ENCODE results near the gene AXIN2. TPM values are rescaled to one million over a fixed set of nuclear protein-coding genes. Genes with fewer than 3 reads are reported as not detected.

AXIN2 gene
- total RNA-seq, 4 donors from 2014 or later, result 17.6 to 87.6 (median 23.8) TPM

DNA sequence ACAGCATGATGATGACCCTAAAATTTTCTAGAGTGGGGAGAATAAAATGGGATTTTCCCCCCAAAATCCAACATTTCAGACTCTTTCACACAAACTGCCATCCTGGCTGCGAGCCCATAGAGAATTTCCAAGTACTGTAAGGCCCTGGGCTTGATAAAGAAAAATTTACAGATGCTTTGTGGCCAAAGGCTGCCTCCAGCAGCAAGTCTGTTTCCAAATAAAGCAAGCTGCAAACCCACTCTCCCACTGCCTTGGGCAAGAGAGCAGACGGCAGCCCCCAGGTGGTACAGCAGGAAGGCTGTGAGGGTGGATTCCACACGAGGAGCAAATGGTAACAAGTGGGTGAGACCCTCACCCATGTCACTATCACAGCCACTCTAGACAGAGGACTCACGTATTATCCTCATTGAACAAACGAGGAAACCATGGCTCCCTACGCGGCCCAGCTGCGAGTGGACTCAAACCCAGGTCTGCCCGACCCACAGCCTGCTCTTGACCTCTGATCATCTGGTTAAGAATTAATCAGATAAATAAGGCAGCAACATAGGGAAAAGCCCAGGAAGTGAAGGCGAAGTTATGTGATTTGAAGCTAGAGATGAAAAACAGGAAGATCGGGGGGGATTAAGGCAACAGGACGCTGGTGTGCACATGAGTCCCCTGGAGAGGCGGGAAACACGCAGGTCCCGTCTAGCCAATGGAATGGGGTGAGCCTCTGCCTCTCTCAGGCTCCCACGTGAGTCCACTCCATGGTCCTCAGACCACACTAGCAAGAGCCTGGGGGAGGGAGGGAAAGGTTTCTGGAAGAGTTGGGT is 37.4 kb downstream of the AXIN2 start:
- H3K27me3 ChIP-seq, result no peaks in the 10 kb centered on the region
- H3K4me1 ChIP-seq, result no peaks in the 10 kb centered on the region
- H3K9me3 ChIP-seq, result no peaks in the 10 kb centered on the region
- intact Hi-C loops (cut with DNase I; ENCODE audit: low total_unique reads), result no loop called here
- H3K27ac ChIP-seq, result no peak overlapping the region
- no peak overlapping the region for H3K4me3 ChIP-seq
- TF ChIP-seq EP300 (IDR thresholded peaks at IDR 0.05; ENCODE audit: low read depth), result no peak
- no peak for TF ChIP-seq POLR2A (IDR thresholded peaks at IDR 0.05)
- TF ChIP-seq, protein P1, sequence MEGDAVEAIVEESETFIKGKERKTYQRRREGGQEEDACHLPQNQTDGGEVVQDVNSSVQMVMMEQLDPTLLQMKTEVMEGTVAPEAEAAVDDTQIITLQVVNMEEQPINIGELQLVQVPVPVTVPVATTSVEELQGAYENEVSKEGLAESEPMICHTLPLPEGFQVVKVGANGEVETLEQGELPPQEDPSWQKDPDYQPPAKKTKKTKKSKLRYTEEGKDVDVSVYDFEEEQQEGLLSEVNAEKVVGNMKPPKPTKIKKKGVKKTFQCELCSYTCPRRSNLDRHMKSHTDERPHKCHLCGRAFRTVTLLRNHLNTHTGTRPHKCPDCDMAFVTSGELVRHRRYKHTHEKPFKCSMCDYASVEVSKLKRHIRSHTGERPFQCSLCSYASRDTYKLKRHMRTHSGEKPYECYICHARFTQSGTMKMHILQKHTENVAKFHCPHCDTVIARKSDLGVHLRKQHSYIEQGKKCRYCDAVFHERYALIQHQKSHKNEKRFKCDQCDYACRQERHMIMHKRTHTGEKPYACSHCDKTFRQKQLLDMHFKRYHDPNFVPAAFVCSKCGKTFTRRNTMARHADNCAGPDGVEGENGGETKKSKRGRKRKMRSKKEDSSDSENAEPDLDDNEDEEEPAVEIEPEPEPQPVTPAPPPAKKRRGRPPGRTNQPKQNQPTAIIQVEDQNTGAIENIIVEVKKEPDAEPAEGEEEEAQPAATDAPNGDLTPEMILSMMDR (IDR thresholded peaks at IDR 0.05), result no peak
- TF ChIP-seq POLR2AphosphoS5 (IDR thresholded peaks at IDR 0.05), result no peak
- in situ Hi-C loops (cut with MboI; ENCODE audit: low pct_ligation_motif_present in 1 of 4, low pct_unique_long_range_greater_than_20kb in 1 of 4, low sequenced_read_pairs in 3 of 4), result no loop called here
- WGBS, 2 donors (ENCODE audit: low coverage in 1 of 2), result 25 to 84% methylated on average over 1 to 16 of the region's 16 CpGs
- no peaks in the 10 kb centered on the region for H3K36me3 ChIP-seq
- no peak for DNase-seq

DNA sequence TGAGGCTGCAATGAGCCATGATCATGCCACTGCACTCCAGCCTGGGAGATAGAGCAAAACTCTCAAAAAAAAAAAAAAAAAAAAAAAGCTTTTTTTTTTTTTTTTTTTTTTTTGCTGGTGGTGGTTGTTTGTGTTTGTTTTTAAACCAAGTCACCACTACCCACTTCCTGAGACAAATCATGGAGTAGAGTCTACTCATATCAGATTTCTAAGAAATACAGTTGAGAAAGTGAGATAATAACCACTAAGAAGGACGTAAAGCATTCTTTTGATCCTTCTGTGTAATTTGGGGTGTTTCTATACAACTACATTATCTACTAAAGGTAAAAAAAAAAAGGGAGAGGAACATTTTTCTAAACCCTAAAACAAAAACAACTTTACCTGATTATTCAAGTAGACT is 38.0 kb downstream of the AXIN2 start:
- no peaks in the 10 kb centered on the region for H3K36me3 ChIP-seq
- DNase-seq, result no peak
- TF ChIP-seq EP300 (IDR thresholded peaks at IDR 0.05; ENCODE audit: low read depth) (no peak), POLR2AphosphoS5 (IDR thresholded peaks at IDR 0.05) (no peak), POLR2A (IDR thresholded peaks at IDR 0.05) (no peak)
- TF ChIP-seq, protein P1 (IDR thresholded peaks at IDR 0.05), result no peak
- in situ Hi-C loops (cut with MboI; ENCODE audit: low pct_ligation_motif_present in 1 of 4, low pct_unique_long_range_greater_than_20kb in 1 of 4, low sequenced_read_pairs in 3 of 4) (no loop called here), intact Hi-C loops (cut with DNase I; ENCODE audit: low total_unique reads) (no loop called here)
- no peak overlapping the region for H3K27ac ChIP-seq
- H3K4me3 ChIP-seq, result no peak overlapping the region
- no peaks in the 10 kb centered on the region for H3K27me3 ChIP-seq
- 69 to 92% methylated on average over 1 of the region's 1 CpG for WGBS, 2 donors (ENCODE audit: low coverage in 1 of 2)
- no peaks in the 10 kb centered on the region for H3K9me3 ChIP-seq
- H3K4me1 ChIP-seq, result no peaks in the 10 kb centered on the region

DNA sequence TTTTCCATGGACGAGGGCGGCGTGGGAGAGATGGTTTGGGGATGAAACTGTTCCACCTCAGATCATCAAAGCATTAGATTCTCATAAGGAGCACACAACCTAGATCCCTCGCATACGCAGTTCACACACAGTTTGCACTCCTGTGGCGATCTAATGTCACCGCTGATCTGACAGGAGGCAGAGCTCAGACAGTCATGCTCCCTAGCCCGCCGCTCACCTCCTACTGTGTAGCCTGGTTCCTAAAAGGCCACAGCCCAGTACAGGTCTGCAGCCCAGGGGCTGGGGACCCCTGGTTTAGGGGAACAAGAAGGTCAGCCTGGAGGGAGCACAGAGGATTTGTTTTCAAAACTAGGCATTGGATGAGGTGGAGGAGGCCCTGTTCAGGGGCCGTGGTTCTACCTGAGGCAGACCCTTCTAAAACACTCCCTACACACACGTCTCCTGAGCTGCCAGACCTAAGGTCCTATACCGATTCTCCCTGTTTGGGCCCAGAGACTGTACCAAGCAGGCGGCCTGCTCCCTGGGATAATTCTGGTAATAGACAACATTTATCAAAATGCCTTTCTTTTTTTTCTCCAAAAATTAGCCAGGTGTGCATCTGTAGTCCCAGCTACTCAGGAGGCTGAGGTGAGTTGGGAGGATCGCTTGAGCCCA is 38.6 kb downstream of the AXIN2 start:
- no peaks in the 10 kb centered on the region for H3K4me1 ChIP-seq
- no peak for DNase-seq
- no peaks in the 10 kb centered on the region for H3K36me3 ChIP-seq
- H3K27ac ChIP-seq, result no peak overlapping the region
- H3K9me3 ChIP-seq, result no peaks in the 10 kb centered on the region
- in situ Hi-C loops (cut with MboI; ENCODE audit: low pct_ligation_motif_present in 1 of 4, low pct_unique_long_range_greater_than_20kb in 1 of 4, low sequenced_read_pairs in 3 of 4) (no loop called here), intact Hi-C loops (cut with DNase I; ENCODE audit: low total_unique reads) (no loop called here)
- H3K4me3 ChIP-seq, result no peak overlapping the region
- TF ChIP-seq POLR2A (IDR thresholded peaks at IDR 0.05) (no peak), POLR2AphosphoS5 (IDR thresholded peaks at IDR 0.05) (no peak), EP300 (IDR thresholded peaks at IDR 0.05; ENCODE audit: low read depth) (no peak)
- TF ChIP-seq, protein P1 (IDR thresholded peaks at IDR 0.05), result no peak
- WGBS, 2 donors (ENCODE audit: low coverage in 1 of 2), result 90% methylated on average over 14 of the region's 14 CpGs; no CpG with 5 or more reads in 1 of the 2 donors
- H3K27me3 ChIP-seq, result no peaks in the 10 kb centered on the region

DNA sequence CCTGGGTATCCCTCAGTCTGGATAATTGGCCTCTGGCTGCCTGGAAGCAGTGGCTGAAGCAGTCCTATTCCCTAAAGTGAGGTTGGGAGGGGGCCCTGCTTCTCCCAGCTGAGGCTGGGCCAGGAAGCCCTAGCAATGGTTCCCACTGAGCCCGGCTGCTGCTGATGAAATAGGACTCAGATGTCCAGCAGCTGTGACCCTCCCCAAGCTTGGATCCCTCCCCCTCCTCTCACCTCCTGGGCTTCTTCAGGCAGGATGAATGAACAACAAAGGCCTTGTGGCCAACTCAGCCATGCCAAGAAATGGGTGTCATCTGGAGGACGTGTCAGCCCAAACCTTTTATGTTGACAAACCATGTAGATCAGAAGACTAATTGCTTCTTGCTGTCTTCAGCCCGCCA is 42.0 kb downstream of the AXIN2 start:
- H3K27ac ChIP-seq, result no peak overlapping the region
- H3K36me3 ChIP-seq, result no peaks in the 10 kb centered on the region
- WGBS, 2 donors (ENCODE audit: low coverage in 1 of 2), result 80 to 83% methylated on average over 1 to 3 of the region's 3 CpGs
- no peak for TF ChIP-seq POLR2AphosphoS5 (IDR thresholded peaks at IDR 0.05)
- no peak for TF ChIP-seq POLR2A (IDR thresholded peaks at IDR 0.05)
- TF ChIP-seq, protein P1 (IDR thresholded peaks at IDR 0.05), result no peak
- no peak for TF ChIP-seq EP300 (IDR thresholded peaks at IDR 0.05; ENCODE audit: low read depth)
- H3K4me3 ChIP-seq, result no peak overlapping the region
- intact Hi-C loops (cut with DNase I; ENCODE audit: low total_unique reads), result no loop called here
- peaks cover 5 to 15% (median 11%) of the 10 kb centered on the region in 4 donors for H3K4me1 ChIP-seq
- no peaks in the 10 kb centered on the region for H3K27me3 ChIP-seq
- no peak for DNase-seq
- in situ Hi-C loops (cut with MboI; ENCODE audit: low pct_ligation_motif_present in 1 of 4, low pct_unique_long_range_greater_than_20kb in 1 of 4, low sequenced_read_pairs in 3 of 4), result no loop called here
- H3K9me3 ChIP-seq, result no peaks in the 10 kb centered on the region
